Fibroblast of pulmonary artery (primary cell): Measurements from ENCODE around the gene SPATC1L.

Experiments
- DNase-seq: peaks from one replicate; pipeline ENCODE4 v3.0.0-alpha.2; 2010; ENCODE audit warnings: low read depth
- H3K4me3 ChIP-seq: replicated peaks from 2 replicates; pipeline ENCODE4 v1.5.1; 2011; ENCODE audit warnings: low read depth, mild to moderate bottlenecking, control low read depth, low read length, moderate library complexity
- CTCF ChIP-seq: IDR thresholded peaks from 2 replicates; pipeline ENCODE4 v1.5.1; 2011; ENCODE audit warnings: mild to moderate bottlenecking, control low read depth, low read length, inconsistent platforms; ENCODE audit errors: missing control alignments

The SPATC1L gene

DNA sequence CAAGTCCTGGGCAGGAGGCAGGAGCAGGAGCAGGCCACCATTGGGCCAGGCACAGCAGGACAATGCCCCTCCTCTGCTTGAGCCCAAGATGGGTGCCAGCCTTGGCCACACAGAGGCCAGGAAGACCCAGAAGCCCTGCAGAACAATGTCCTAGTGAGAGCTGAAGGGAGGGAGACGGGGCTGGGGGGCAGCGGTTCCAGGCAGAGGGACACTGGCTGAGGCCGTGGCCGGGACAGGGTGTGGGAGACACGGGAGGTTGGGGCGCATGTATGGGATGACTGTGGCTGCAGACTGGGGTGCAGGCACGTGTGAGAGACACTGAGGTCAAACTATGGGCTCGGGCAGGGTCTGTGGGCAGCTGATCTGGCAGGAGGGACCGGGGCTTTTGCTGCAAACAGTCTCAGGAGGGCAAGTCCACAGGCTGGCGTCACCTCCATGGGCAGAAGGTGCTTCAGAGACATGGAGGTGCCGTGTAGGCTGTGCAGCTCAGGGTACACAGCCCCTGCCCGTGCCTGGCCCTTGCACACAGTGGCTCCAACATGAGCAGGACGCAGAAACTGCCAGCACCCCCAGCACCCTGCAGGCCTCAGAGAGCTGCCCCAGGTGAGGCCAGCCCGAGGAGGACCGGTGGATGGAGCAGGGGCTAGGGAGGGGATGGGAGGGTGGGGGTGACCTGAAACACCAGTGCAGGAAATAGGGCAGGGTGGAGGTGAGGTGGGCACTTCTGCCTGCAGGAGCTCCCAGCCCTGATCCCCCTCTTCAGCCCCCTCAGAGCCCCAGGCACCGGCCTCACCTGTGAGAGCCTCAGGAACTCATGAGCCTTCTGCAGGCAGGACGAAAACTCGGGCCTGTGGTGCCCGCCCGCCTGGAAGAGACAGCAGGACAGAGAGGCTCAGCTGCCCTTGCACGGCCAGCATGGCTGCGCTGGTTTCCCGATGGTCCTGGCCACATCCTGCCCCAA is 24.8 kb upstream of the SPATC1L start:
- no peak for TF ChIP-seq CTCF
- no peak for DNase-seq
- H3K4me3 ChIP-seq: no peak overlapping the region

- no peak overlapping the region for H3K4me3 ChIP-seq
- no peak for DNase-seq
- TF ChIP-seq CTCF: no peak
Observed at GRCh38 chr21:46207920-46208591, 23.8 kb upstream of the SPATC1L start.

- TF ChIP-seq CTCF: no peak
- H3K4me3 ChIP-seq: no peak overlapping the region
- no peak for DNase-seq
Observed at GRCh38 chr21:46207006-46207919, 23.0 kb upstream of the SPATC1L start.

DNA sequence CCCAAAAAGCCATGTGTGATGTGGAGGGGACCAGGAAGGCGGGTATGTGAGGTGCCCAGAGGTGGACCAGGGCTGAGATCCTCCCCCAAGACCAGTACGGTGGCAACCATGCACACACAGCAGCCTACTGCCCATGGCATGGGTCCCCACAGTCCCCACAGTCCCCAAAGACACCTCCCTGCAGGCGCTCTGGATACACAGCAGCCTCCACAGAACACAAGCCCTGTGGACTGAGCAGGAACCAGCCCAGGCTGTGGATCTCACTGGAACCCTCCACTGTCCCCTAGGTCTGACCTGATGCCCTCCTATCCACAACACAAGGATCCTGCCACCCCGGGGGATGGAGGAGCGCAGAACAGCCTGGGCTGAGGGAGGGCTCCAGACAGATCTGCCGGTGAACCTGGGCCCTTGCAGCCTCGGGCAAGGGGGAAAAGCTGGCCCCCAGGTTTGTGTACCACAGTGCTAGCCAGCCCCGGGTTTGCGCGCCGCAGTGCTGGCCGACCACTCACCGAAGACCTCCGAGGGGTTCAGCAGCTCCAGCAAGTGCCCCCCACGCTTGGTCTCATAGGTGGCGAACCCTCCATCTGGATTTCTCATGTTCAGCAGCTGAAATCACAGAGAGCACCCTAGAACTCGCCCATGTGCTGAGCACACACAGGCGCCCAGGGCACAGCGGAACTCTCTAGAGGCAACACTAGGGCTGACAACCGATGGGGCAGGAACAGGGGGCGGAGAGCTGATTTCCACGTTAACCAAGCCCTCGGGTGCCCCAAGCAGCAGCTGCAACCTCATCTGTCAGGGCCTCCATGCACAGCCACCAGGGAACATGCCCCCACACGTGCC is 22.1 kb upstream of the SPATC1L start:
- no peak for DNase-seq
- no peak overlapping the region for H3K4me3 ChIP-seq
- no peak for TF ChIP-seq CTCF

- no peak for DNase-seq
- TF ChIP-seq CTCF: no peak
- no peak overlapping the region for H3K4me3 ChIP-seq
Observed at GRCh38 chr21:46205766-46206162, 21.5 kb upstream of the SPATC1L start.

DNA sequence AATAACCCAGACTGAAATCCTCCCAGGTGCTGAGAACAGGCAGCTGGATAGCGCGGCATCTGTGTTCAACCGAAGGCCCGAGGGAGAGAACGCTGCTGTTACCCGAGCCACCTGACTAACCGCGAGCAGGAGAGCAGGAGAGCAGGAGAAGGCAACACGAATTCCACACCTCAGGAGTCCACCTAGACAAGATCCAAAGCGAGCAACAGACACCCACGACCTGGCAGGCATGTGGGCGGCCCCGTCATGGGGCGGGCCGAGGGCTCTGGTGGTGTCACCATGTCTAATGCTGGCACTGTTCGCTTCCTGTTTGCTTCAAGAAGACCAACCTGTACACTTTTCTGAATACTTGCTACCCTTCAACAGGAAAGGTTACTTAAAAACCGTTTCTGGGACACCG is 20.9 kb upstream of the SPATC1L start:
- no peak for DNase-seq
- no peak overlapping the region for H3K4me3 ChIP-seq
- no peak for TF ChIP-seq CTCF
